Uterus (tissue), 2 donors: ENCODE measurements around the gene GPR150.

Source experiments
- POLR2A ChIP-seq, 2 donors: fragments of 450-650 bp; IDR thresholded peaks; one replicate each; pipeline ENCODE4 v1.6.1; 2016; ENCODE audit warnings: antibody characterized with exemption in 2 of 2, mild to moderate bottlenecking in 1 of 2, moderate library complexity in 1 of 2
- TF ChIP-seq, protein P1 (sequence below), 4 experiments: fragments of 200-600 bp in 2 of 4; fragments of 450-650 bp in 2 of 4; sonication (generic) in 2 of 4; IDR thresholded peaks; one replicate each; pipeline ENCODE4 v1.5.1; 2016 to 2019; ENCODE audit warnings: antibody characterized with exemption in 4 of 4, mild to moderate bottlenecking in 2 of 4, moderate library complexity in 1 of 4

DNA sequence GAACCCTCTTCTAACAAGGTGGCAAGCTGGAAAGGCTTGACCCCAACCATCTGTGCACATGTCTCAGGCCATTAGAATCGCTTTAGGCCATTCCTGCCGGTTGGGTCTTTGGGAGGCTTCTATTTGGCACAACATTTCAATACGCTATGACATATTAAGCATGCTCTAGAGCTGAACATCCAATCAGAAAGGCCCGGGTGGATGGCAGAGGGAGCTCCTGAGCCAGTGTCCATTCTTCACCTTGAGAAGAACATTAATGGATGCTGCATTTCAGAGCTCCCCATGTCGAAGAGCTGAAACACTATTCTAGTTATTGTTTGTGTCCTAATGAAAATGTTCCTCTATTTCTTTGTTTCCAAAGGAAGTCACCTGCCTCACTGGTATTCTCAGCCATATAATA is 50.1 kb downstream of the GPR150 start:
- TF ChIP-seq POLR2A (IDR thresholded peaks at IDR 0.05): no peak
- TF ChIP-seq, protein P1, sequence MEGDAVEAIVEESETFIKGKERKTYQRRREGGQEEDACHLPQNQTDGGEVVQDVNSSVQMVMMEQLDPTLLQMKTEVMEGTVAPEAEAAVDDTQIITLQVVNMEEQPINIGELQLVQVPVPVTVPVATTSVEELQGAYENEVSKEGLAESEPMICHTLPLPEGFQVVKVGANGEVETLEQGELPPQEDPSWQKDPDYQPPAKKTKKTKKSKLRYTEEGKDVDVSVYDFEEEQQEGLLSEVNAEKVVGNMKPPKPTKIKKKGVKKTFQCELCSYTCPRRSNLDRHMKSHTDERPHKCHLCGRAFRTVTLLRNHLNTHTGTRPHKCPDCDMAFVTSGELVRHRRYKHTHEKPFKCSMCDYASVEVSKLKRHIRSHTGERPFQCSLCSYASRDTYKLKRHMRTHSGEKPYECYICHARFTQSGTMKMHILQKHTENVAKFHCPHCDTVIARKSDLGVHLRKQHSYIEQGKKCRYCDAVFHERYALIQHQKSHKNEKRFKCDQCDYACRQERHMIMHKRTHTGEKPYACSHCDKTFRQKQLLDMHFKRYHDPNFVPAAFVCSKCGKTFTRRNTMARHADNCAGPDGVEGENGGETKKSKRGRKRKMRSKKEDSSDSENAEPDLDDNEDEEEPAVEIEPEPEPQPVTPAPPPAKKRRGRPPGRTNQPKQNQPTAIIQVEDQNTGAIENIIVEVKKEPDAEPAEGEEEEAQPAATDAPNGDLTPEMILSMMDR (IDR thresholded peaks at IDR 0.05): no peak
